GM23248 (cell line): ENCODE data around the gene PODXL2.

ENCODE experiments used
- EZH2 ChIP-seq: fragments of 200-600 bp; sonication (generic); IDR thresholded peaks from 2 replicates; pipeline ENCODE4 v1.6.1; 2018; ENCODE audit warnings: antibody characterized with exemption, mild to moderate bottlenecking; ENCODE audit not compliant: insufficient read depth, poor library complexity, severe bottlenecking
- EZH2phosphoT487 ChIP-seq: fragments of 200-600 bp; sonication (generic); IDR thresholded peaks from 2 replicates; pipeline ENCODE4 v1.6.1; 2018; ENCODE audit warnings: antibody characterized with exemption, moderate library complexity, mild to moderate bottlenecking, low read depth; ENCODE audit not compliant: insufficient read depth

GRCh38 chr3:127614928-127615589 is 13.9 kb upstream of the PODXL2 start:
- no peak for TF ChIP-seq EZH2
- TF ChIP-seq EZH2phosphoT487 = no peak
